GM12878 (cell line): Measurements from ENCODE around the gene DLG2. TPM values are rescaled to one million over a fixed set of nuclear protein-coding genes. Genes with fewer than 3 reads are reported as not detected.
A peak's percentile ranks its signal among the peaks of the same experiment; 100 is the strongest.

ENCODE experiments used
- ATAC-seq: fragments of 200-7000 bp; cut with Tn5 transposase; 3 replicates; pipeline ENCODE4 v1.9.1; 2020; ENCODE audit warnings: mild to moderate bottlenecking, moderate library complexity
- BruUV-seq: library from RNA; stranded (reverse); fragments of 400-500 nt; replicated peaks from 2 replicates; lab custom pipeline; 2021; lab: Mats Ljungman, UMichigan
- CTCF ChIA-PET: fragments of 300-600 bp; sonication (Branson Sonifier 250); formaldehyde crosslinking; extraction: SDS; loops from one replicate; lab custom pipeline; 2021; ENCODE audit warnings: inconsistent platforms; lab: Yijun Ruan, JAX
- POLR2A ChIA-PET: fragments of 350-600 bp; formaldehyde crosslinking; extraction: SDS; loops from one replicate; lab custom pipeline; 2021; ENCODE audit warnings: inconsistent platforms; lab: Charles Lee
- RAD21 ChIA-PET: fragments of 300-600 bp; sonication (Branson Sonifier 250); formaldehyde crosslinking; loops from one replicate; lab custom pipeline; 2023; ENCODE audit warnings: antibody characterized with exemption; ENCODE audit not compliant: unreplicated experiment; lab: Charles Lee
- SMC1A ChIA-PET: fragments of 300-600 bp; sonication (Branson Sonifier 250); formaldehyde crosslinking; loops from one replicate; lab custom pipeline; 2023; ENCODE audit not compliant: unreplicated experiment, uncharacterized antibody; lab: Charles Lee
- DNase-seq: peaks from one replicate; pipeline ENCODE4 v3.0.0-alpha.2; 2011; ENCODE audit warnings: low read depth, low spot score
- FAIRE-seq: peaks from 3 replicates; lab custom pipeline; 2011; peaks lifted over from hg19 to GRCh38; lab: Jason Lieb, UNC
- H2AFZ ChIP-seq: 2 replicates; pipeline ENCODE4 v1.6.0; 2011; ENCODE audit warnings: low read depth, low read length, control low read depth; ENCODE audit not compliant: control insufficient read depth
- H3K27ac ChIP-seq: 2 replicates; pipeline ENCODE4 v1.5.1; 2011; ENCODE audit warnings: control low read depth; ENCODE audit not compliant: control insufficient read depth, insufficient read depth
- H3K27me3 ChIP-seq, 2 experiments: replicated peaks in 1 of 2; 2 replicates each; pipeline versions ENCODE4 v1.6.0 to v1.6.1; 2011; ENCODE audit warnings: low read length in 1 of 2; ENCODE audit not compliant: control insufficient read depth in 2 of 2, insufficient read depth in 2 of 2
- H3K36me3 ChIP-seq, 2 experiments: 2 replicates each; pipeline ENCODE4 v1.5.1; 2011; ENCODE audit warnings: low read length in 1 of 2; ENCODE audit not compliant: control insufficient read depth in 2 of 2, insufficient read depth in 2 of 2
- H3K4me1 ChIP-seq: 2 replicates; pipeline ENCODE4 v1.6.1; 2011; ENCODE audit warnings: mild to moderate bottlenecking, low read length, moderate library complexity, mixed read lengths; ENCODE audit not compliant: control insufficient read depth, insufficient read depth
- H3K4me2 ChIP-seq: 2 replicates; pipeline ENCODE4 v1.6.0; 2011; ENCODE audit warnings: control low read depth; ENCODE audit not compliant: control insufficient read depth, insufficient read depth
- H3K4me3 ChIP-seq: fragments of 200-600 bp; sonication (generic); 2 replicates; pipeline ENCODE4 v1.5.1; 2016
- H3K79me2 ChIP-seq: 2 replicates; pipeline ENCODE4 v1.6.0; 2011; ENCODE audit warnings: low read length; ENCODE audit not compliant: control insufficient read depth, insufficient read depth
- H3K9ac ChIP-seq: 2 replicates; pipeline ENCODE4 v1.8.0; 2011; ENCODE audit warnings: low read length, control low read depth, mixed read lengths; ENCODE audit not compliant: control insufficient read depth, insufficient read depth
- H3K9me3 ChIP-seq: replicated peaks from 3 replicates; pipeline ENCODE4 v1.5.1; 2011; ENCODE audit warnings: mild to moderate bottlenecking, low read length; ENCODE audit not compliant: control insufficient read depth, insufficient read depth
- H4K20me1 ChIP-seq: 2 replicates; pipeline ENCODE4 v1.6.0; 2011; ENCODE audit not compliant: control insufficient read depth, insufficient read depth
- CHD4 ChIP-seq: fragments of 200-600 bp; sonication (generic); IDR thresholded peaks from 2 replicates; pipeline ENCODE4 v1.6.1; 2016; ENCODE audit warnings: mild to moderate bottlenecking
- CTCF ChIP-seq, 3 experiments: IDR thresholded peaks in 2 of 3; conservative IDR thresholded peaks in 1 of 3; 2 replicates each; pipeline ENCODE4 v1.5.1; 2011; ENCODE audit warnings: low read depth in 3 of 3, low read length in 3 of 3, mild to moderate bottlenecking in 3 of 3, control low read depth in 2 of 3, moderate library complexity in 2 of 3, inconsistent platforms in 1 of 3, mixed read lengths in 1 of 3; ENCODE audit not compliant: control insufficient read depth in 2 of 3, insufficient read depth in 1 of 3; ENCODE audit errors: extremely low read depth in 1 of 3
- HDAC6 ChIP-seq: fragments of 200-600 bp; sonication (generic); IDR thresholded peaks from one replicate; pipeline ENCODE4 v1.8.0; 2017; ENCODE audit warnings: antibody characterized with exemption; ENCODE audit not compliant: unreplicated experiment
- RAD21 ChIP-seq: IDR thresholded peaks from 2 replicates; pipeline ENCODE4 v1.6.1; 2011; ENCODE audit warnings: mild to moderate bottlenecking, low read depth, low read length, moderate library complexity; ENCODE audit not compliant: insufficient read depth
- SMC3 ChIP-seq: IDR thresholded peaks from 2 replicates; pipeline ENCODE4 v1.6.1; 2011; ENCODE audit warnings: low read length, improper control_type of control experiment, borderline replicate concordance
- USF2 ChIP-seq: IDR thresholded peaks from 2 replicates; pipeline ENCODE4 v1.6.1; 2011; ENCODE audit warnings: low read depth, low read length, improper control_type of control experiment, borderline replicate concordance
- WGBS: methylation state at CpG from one replicate; pipeline ENCODE4 v1.1.6; 2016; ENCODE audit warnings: low lambda C conversion rate; ENCODE audit not compliant: insufficient replicate concordance, insufficient coverage; ENCODE audit errors: missing lambda C conversion rate; 5-methylcytosine and 5-hydroxymethylcytosine counted together
- in situ Hi-C: fragments of 300-500 bp; cut with MboI; formaldehyde crosslinking; loops from 9 replicates; pipeline ENCODE4 v1.14.3; 2018; ENCODE audit warnings: mixed read lengths
- intact Hi-C: fragments of 100-400 bp; cut with micrococcal nuclease; formaldehyde crosslinking; loops from one replicate; pipeline ENCODE4 v1.14.2; 2022; ENCODE audit not compliant: unreplicated experiment
- polyA plus RNA-seq, 11 experiments: library from polyadenylated mRNA; depleted of rRNA in 4 of 11; unstranded in 6 of 11; stranded (reverse) in 5 of 11; fragments of >200 nt; fragmentation: Nextera tagmentation in 4 of 11; fragmentation: Illumina TruSeq in 1 of 11; extraction: Ambion mirVana in 4 of 11; extraction: Trizol in 1 of 11; gene quantifications; 1 replicate in 1 of 11; 2 replicates in 10 of 11; pipeline versions ENCODE4 v1.2.1 to v1.2.3, GENCODE V29; 2011 to 2016; ENCODE audit warnings: inconsistent platforms in 2 of 11, missing spikeins in 2 of 11, low read depth in 1 of 11
- total RNA-seq, 4 experiments: library from RNA; depleted of rRNA in 3 of 4; stranded (reverse); fragments of >200 nt in 3 of 4; fragmentation: Illumina TruSeq in 1 of 4; extraction: Trizol in 1 of 4; gene quantifications; 2 replicates each; pipeline versions ENCODE4 v1.2.1 to v1.2.3, GENCODE V29; 2013 to 2021

Gene DLG2
- total and polyA plus RNA-seq, 10 of the 15 experiments (the other 5 are each of a cell fraction or from before 2014, with no cell fraction given) = 0.09 to 0.98 (median 0.35) TPM

DNA sequence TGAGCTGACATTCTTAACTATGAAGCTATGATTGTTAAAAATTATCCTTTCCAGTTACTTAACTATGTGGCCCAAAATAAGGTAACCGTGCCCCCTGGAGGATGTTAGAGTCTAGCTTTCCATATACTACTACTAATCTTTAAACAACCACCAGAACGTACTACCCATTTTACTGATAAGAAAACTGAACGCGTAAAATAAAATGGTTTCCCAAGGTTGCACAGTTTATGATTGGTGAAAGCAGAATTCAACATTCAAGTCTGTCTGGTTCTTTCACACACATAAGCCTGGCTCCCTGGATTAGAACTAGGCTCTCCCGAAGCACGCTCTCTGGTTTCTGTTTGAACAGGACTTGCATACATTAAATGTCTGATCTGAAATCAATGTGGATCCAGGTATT is 1903.1 kb downstream of the DLG2 start:
- ChIA-PET POLR2A (no interaction called here), SMC1A (interaction anchor here (0.9 to 3.4 kb wide), 9 partner anchors 12 to 816 kb away, joined by 3 to 17 read pairs (median 4); no protein-coding TSS in a partner anchor), RAD21 (interaction anchor here (0.9 to 4.8 kb wide), 3 partner anchors 8 to 475 kb away, joined by 3 to 35 read pairs (median 4); no protein-coding TSS in a partner anchor), CTCF (interaction anchor here (0.7 to 1.6 kb wide), 13 partner anchors 8 to 1001 kb away, joined by 3 to 16 read pairs (median 3); no protein-coding TSS in a partner anchor)
- Histone ChIP-seq H3K4me2 (peak overlapping the region; percentile 49; the same call in 1 of the 2 replicates), H4K20me1 (no peaks in the 10 kb centered on the region), H3K36me3 (no peaks in the 10 kb centered on the region), H3K27me3 (0 out of 4 replicates have a peak, but pooled peaks cover 0 to 2% of the 10 kb centered on the region in 2 experiments), H3K79me2 (no peaks in the 10 kb centered on the region), H3K9ac (no peak overlapping the region), H3K4me3 (no peak overlapping the region), H3K27ac (no peak overlapping the region), H2AFZ (peak overlapping the region; percentile 0), H3K4me1 (peaks cover 11% of the 10 kb centered on the region; the same call in 1 of the 2 replicates), H3K9me3 (no peaks in the 10 kb centered on the region)
- peak; percentile 78 for ATAC-seq
- under 1% methylated on average over 6 of the region's 6 CpGs for WGBS
- in situ Hi-C loops (no loop called here), intact Hi-C loops (loop anchor here (2.0 to 5.0 kb wide), 3 partner anchors 142 to 817 kb away; no protein-coding TSS in a partner anchor)
- FAIRE-seq = no peak
- TF ChIP-seq SMC3 (peak; percentile 70; the same call in 1 of the 2 replicates), RAD21 (peak; percentile 76), USF2 (no peak), CHD4 (no peak), CTCF (IDR thresholded peaks at IDR 0.05 in 2 of 3, conservative IDR thresholded peaks at IDR 0.05 in 1 of 3; ENCODE audit: control insufficient read depth in 2 of 3, extremely low read depth in 1 of 3, insufficient read depth in 1 of 3, low read depth in 3 of 3, low read length in 3 of 3) (peak; percentile 33 to 56 (median 51); a peak in 5 of 6 replicates), HDAC6 (no peak)
- no TSS peak for BruUV-seq
- DNase-seq = peak; percentile 23
